Colonic mucosa (tissue), 4 donors: Measurements from ENCODE around the gene IDI1. TPM values are rescaled to one million over a fixed set of nuclear protein-coding genes. Genes with fewer than 3 reads are reported as not detected.

Experiments used
- DNase-seq: peaks from one replicate; pipeline ENCODE4 v3.0.0-alpha.2; 2020
- H3K27ac ChIP-seq: fragments of 200-600 bp; one replicate; pipeline ENCODE4 v1.8.0; 2021
- H3K27me3 ChIP-seq: fragments of 200-600 bp; one replicate; pipeline ENCODE4 v1.8.0; 2021
- H3K36me3 ChIP-seq: fragments of 200-600 bp; one replicate; pipeline ENCODE4 v1.8.0; 2021
- H3K4me1 ChIP-seq: fragments of 200-600 bp; one replicate; pipeline ENCODE4 v1.8.0; 2021; ENCODE audit warnings: mild to moderate bottlenecking
- H3K4me3 ChIP-seq: fragments of 200-600 bp; one replicate; pipeline ENCODE4 v1.8.0; 2021
- H3K9ac ChIP-seq, 2 donors: one replicate each; pipeline ENCODE4 v1.7.0; 2013; ENCODE audit warnings: control low read depth in 2 of 2, low read depth in 2 of 2, low read length in 2 of 2
- H3K9me3 ChIP-seq: fragments of 200-600 bp; one replicate; pipeline ENCODE4 v1.8.0; 2021
- CTCF ChIP-seq: fragments of 200-600 bp; IDR thresholded peaks from one replicate; pipeline ENCODE4 v1.8.0; 2022; ENCODE audit warnings: antibody characterized with exemption, mild to moderate bottlenecking
- intact Hi-C: fragments of 100-400 bp; cut with DNase I; formaldehyde crosslinking; loops from one replicate; pipeline ENCODE4 v1.14.1; 2022
- total RNA-seq, 2 donors: library from RNA; stranded (reverse); fragmentation: NEBNext Ultra II Directional in 1 of 2; extraction: Animal tissue kit (Norgen Biotek cat#: 25700) in 1 of 2; gene quantifications; one replicate each; pipeline ENCODE4 v1.2.1, GENCODE V29; 2021
- donor health status: healthy.
- donor health status: DM: no; HTN: no; CAD: no.
- donor health status: DM: no; HTN: no; CAD: no.

The IDI1 gene
- total RNA-seq, 2 donors from 2014 or later, result 41.3 to 142 TPM

DNA sequence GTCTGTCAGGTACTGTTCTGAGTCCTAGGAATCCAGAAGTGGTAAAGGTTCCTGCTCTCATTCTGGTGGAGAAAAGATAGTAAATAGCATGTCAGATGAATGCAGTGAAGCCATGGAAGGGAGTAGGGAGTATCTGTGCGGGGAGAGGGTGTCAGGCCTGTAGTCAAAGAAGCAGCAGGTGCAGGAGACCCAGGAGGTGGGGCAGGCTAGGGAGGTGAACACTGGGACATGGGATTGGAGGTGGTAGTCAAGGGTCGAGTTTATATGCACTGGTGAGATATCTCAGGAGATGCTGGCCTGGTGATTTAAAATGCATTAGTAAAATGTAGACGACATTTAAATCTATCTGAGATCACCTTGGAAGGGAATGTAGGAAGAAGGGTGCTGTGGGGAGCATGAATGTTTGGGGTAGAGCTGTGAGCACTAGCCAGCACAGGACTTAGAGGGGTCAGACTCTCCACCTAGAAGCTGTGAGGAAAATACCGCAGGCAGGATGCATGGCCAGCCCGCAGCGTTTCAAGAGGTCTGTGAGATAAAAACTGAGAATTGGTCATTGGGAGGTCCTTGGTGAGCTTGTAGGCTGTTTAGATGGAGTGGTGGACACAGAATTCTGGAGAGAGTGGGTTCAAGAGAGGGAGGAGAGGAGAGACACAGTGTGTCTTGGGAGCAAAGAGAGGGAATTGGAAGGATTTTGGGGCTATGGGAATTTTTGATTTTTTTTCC is 53.9 kb downstream of the IDI1 start:
- DNase-seq, result no peak
- TF ChIP-seq CTCF, result no peak
- Histone ChIP-seq H3K36me3 (peaks cover 22% of the 10 kb centered on the region), H3K9me3 (no peaks in the 10 kb centered on the region), H3K27me3 (no peaks in the 10 kb centered on the region), H3K4me1 (no peaks in the 10 kb centered on the region), H3K4me3 (no peak overlapping the region), H3K9ac (no peak overlapping the region), H3K27ac (no peak overlapping the region)
- intact Hi-C loops, result no loop called here

GRCh38 chr10:992871-993270 is 56.0 kb downstream of the IDI1 start:
- H3K36me3 ChIP-seq, result peaks cover 16% of the 10 kb centered on the region
- no peak overlapping the region for H3K4me3 ChIP-seq
- no peaks in the 10 kb centered on the region for H3K27me3 ChIP-seq
- peaks cover 6% of the 10 kb centered on the region for H3K4me1 ChIP-seq
- TF ChIP-seq CTCF, result no peak
- intact Hi-C loops, result no loop called here
- DNase-seq, result no peak
- H3K27ac ChIP-seq, result no peak overlapping the region
- no peak overlapping the region for H3K9ac ChIP-seq
- H3K9me3 ChIP-seq, result no peaks in the 10 kb centered on the region

DNA sequence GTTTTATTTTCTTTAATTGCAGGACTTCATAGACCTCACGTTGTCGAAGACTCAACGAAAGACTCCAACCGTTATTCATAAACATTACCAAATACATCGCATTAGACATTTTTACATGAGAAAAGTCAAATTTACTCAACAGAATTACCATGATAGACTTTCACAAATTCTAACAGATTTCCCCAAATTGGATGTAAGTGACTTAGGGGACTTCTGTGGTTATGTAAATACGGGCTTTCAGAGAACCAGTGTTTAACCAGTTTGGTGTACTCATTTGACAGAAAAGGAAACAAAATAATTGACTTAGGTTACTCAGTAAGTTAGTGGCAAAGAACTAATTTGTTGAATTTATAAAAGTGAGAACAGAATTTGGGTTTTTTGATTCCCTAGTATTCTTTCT is 56.5 kb downstream of the IDI1 start:
- no peak overlapping the region for H3K9ac ChIP-seq
- no peak for TF ChIP-seq CTCF
- peaks cover 15% of the 10 kb centered on the region for H3K36me3 ChIP-seq
- H3K27me3 ChIP-seq, result no peaks in the 10 kb centered on the region
- no peak overlapping the region for H3K27ac ChIP-seq
- no peak for DNase-seq
- no peak overlapping the region for H3K4me3 ChIP-seq
- intact Hi-C loops, result no loop called here
- peaks cover 7% of the 10 kb centered on the region for H3K4me1 ChIP-seq
- H3K9me3 ChIP-seq, result no peaks in the 10 kb centered on the region

DNA sequence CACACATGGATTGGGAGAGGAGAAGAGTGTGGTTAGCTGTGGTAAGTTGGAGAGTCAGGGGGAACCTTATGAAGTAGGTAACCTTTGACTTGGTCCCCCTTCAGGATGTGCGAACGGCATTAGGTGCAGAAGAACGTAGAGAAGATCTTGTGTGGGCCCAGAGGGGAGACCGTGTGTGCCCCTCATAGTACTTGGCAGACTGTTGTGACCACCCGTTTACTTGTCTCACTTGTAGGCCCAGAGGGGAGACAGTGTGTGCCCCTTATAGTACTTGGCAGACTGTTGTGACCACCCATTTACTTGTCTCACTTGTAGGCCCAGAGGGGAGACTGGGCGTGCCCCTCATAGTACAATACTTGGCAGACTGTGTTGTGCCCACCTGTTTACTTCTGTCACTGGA is 58.1 kb downstream of the IDI1 start:
- Histone ChIP-seq H3K4me1 (peaks cover 13% of the 10 kb centered on the region), H3K27ac (no peak overlapping the region), H3K4me3 (no peak overlapping the region), H3K9ac (no peak overlapping the region), H3K36me3 (peaks cover 7% of the 10 kb centered on the region), H3K9me3 (no peaks in the 10 kb centered on the region), H3K27me3 (no peaks in the 10 kb centered on the region)
- TF ChIP-seq CTCF, result no peak
- intact Hi-C loops, result no loop called here
- DNase-seq, result no peak

Other genes with a start within 250 kb of the IDI1 start
- gene LARP4B, start 117.4 kb downstream of the IDI1 start, total RNA-seq, result 100 to 1,000 TPM; 129 to 136 TPM
- 10 to 100 TPM; 22.4 to 43.6 TPM for gene GTPBP4, start 60.7 kb downstream of the IDI1 start, total RNA-seq
- not detected for gene IDI2, start 23.3 kb downstream of the IDI1 start, total RNA-seq
- 10 to 100 TPM; 18.6 to 18.7 TPM for gene WDR37, start 7.3 kb upstream of the IDI1 start, total RNA-seq